Gastroesophageal sphincter (tissue), 4 donors: ENCODE results near the gene AEBP1. TPM values are rescaled to one million over a fixed set of nuclear protein-coding genes. Genes with fewer than 3 reads are reported as not detected.

ENCODE experiments used
- ATAC-seq: fragments of 150-250 bp; one replicate; pipeline ENCODE4 v1.9.1; 2016; ENCODE audit warnings: mild to moderate bottlenecking, moderate library complexity
- H3K27ac ChIP-seq, 4 donors: fragments of 200-600 bp; sonication (generic) in 3 of 4; 1 replicate in 3 of 4; 2 replicates in 1 of 4; pipeline ENCODE4 v1.5.1; 2016 to 2019
- H3K27me3 ChIP-seq: fragments of 200-600 bp; sonication (generic); one replicate; pipeline ENCODE4 v1.5.1; 2019
- H3K36me3 ChIP-seq, 2 donors: fragments of 200-600 bp; sonication (generic); one replicate each; pipeline ENCODE4 v1.5.1; 2019; ENCODE audit warnings: control low read depth in 1 of 2
- H3K4me1 ChIP-seq, 3 donors: fragments of 200-600 bp; sonication (generic); 1 replicate in 2 of 3; 2 replicates in 1 of 3; pipeline ENCODE4 v1.5.1; 2016 to 2019; ENCODE audit warnings: control low read depth in 2 of 3
- H3K4me3 ChIP-seq, 2 donors: fragments of 200-600 bp; sonication (generic); one replicate each; pipeline ENCODE4 v1.5.1; 2019; ENCODE audit warnings: mild to moderate bottlenecking in 1 of 2, moderate library complexity in 1 of 2
- H3K9me3 ChIP-seq, 3 donors: fragments of 200-600 bp; sonication (generic); one replicate each; pipeline ENCODE4 v1.5.1; 2017 to 2019; ENCODE audit warnings: control low read depth in 2 of 3
- EP300 ChIP-seq: sonication (generic); formaldehyde crosslinking; IDR thresholded peaks from one replicate; pipeline ENCODE4 v1.6.1; 2017; ENCODE audit warnings: antibody characterized with exemption, mild to moderate bottlenecking
- POLR2A ChIP-seq, 2 donors: fragments of 450-650 bp; IDR thresholded peaks; one replicate each; pipeline ENCODE4 v1.6.1; 2017; ENCODE audit warnings: antibody characterized with exemption in 2 of 2, mild to moderate bottlenecking in 2 of 2, moderate library complexity in 1 of 2
- POLR2AphosphoS5 ChIP-seq: sonication (generic); formaldehyde crosslinking; IDR thresholded peaks from one replicate; pipeline ENCODE4 v1.6.1; 2017; ENCODE audit warnings: antibody characterized with exemption
- WGBS, 2 donors: methylation state at CpG; one replicate each; pipeline ENCODE4 v1.1.5; 2018; ENCODE audit warnings: low coverage in 1 of 2; 5-methylcytosine and 5-hydroxymethylcytosine counted together
- total RNA-seq, 4 donors: library from RNA; depleted of rRNA; stranded (reverse); fragments of >200 nt; gene quantifications; one replicate each; pipeline ENCODE4 v1.1.0, GENCODE V29; 2016
- TF ChIP-seq, protein P1 (sequence below), 4 experiments: fragments of 200-600 bp in 2 of 4; fragments of 450-650 bp in 2 of 4; sonication (generic) in 1 of 4; IDR thresholded peaks; one replicate each; pipeline ENCODE4 v1.5.1; 2017 to 2019; ENCODE audit warnings: antibody characterized with exemption in 4 of 4, mild to moderate bottlenecking in 2 of 4, moderate library complexity in 2 of 4

Gene AEBP1
- total RNA-seq, 4 donors from 2014 or later, result 101 to 248 (median 171) TPM

DNA sequence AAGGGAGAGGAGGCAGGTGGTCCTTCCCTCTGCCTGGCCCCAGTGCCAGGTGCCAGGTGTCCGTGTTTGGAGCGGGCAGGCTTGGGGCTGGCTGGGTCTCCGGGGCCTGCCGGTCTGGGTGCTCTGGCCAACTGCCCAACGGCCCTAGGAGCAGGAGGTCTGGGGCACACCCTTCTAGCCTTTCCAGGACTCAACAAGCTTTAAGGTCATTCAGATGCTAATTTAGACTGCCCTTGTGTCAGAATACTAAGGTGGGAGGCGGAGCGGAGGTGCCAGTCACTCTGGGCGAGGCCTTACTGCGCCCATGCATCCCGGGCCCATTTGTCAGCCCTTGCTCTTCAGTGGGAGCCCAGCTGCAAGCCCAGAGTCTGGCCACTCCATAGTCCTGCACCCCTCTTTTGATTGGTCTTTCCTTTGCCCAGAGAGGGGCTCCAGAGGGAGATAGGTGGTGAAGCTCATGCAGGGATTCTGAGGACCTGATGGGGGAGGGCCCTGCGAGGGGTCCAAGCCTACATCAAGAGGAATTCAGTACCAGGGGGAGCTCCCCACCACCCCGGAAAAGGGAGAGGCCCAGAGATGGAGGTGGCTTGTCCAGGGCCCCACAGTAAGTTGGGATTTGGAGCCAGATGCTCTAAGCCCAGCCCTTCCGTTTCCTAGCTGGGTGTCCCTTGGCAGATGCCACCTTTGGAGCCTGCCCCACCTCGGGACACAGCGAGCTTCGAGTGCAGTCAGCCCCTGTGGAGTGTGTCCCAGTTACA, 40.1 kb upstream of the AEBP1 start:
- 36% methylated on average over 9 of the region's 16 CpGs; no CpG with 5 or more reads in 1 of the 2 donors for WGBS, 2 donors
- no peak for ATAC-seq
- Histone ChIP-seq H3K4me1 (peaks cover 0 to 58% (median 19%) of the 10 kb centered on the region in 3 donors), H3K9me3 (no peaks in the 10 kb centered on the region), H3K36me3 (peaks cover 0 to 36% of the 10 kb centered on the region in 2 donors), H3K27ac (peak overlapping the region in 1 of 4 donors; percentile 27), H3K27me3 (no peaks in the 10 kb centered on the region), H3K4me3 (no peak overlapping the region)
- TF ChIP-seq, protein P1, sequence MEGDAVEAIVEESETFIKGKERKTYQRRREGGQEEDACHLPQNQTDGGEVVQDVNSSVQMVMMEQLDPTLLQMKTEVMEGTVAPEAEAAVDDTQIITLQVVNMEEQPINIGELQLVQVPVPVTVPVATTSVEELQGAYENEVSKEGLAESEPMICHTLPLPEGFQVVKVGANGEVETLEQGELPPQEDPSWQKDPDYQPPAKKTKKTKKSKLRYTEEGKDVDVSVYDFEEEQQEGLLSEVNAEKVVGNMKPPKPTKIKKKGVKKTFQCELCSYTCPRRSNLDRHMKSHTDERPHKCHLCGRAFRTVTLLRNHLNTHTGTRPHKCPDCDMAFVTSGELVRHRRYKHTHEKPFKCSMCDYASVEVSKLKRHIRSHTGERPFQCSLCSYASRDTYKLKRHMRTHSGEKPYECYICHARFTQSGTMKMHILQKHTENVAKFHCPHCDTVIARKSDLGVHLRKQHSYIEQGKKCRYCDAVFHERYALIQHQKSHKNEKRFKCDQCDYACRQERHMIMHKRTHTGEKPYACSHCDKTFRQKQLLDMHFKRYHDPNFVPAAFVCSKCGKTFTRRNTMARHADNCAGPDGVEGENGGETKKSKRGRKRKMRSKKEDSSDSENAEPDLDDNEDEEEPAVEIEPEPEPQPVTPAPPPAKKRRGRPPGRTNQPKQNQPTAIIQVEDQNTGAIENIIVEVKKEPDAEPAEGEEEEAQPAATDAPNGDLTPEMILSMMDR (IDR thresholded peaks at IDR 0.05), result no peak
- TF ChIP-seq EP300 (no peak), POLR2AphosphoS5 (no peak), POLR2A (IDR thresholded peaks at IDR 0.05) (no peak)

DNA sequence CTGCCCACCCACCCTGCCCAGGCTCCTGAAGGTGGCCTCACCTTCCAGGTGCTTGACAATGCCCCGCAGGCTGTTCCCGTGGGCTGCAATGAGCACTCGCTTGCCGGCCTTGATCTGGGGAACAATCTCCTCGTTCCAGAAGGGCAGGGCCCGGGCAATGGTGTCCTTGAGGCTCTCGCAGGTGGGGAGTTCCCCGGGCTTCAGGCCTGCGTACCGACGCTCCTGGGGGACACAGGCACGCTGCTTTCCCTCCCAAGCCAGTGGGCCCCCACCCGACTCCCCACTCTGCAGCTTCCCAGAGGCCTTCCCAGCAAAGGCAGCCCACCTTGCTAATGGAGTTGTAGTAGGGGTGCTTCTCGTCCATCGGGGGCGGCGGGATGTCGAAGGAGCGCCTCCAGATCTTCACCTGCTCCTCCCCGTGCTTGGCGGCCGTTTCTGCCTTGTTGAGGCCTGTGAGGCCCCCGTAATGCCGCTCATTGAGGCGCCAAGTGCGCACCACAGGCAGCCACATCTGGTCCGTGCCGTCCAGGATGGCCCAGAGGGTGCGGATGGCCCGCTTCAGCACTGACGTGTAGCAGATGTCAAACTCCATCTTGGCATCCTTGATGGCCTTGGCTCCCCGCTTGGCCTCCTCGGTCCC, 39.2 kb upstream of the AEBP1 start:
- WGBS, 2 donors, result no CpG with 5 or more reads among the region's 33 CpGs
- H3K4me1 ChIP-seq, result peaks cover 0 to 58% (median 19%) of the 10 kb centered on the region in 3 donors
- peak; percentile 4 for ATAC-seq

DNA sequence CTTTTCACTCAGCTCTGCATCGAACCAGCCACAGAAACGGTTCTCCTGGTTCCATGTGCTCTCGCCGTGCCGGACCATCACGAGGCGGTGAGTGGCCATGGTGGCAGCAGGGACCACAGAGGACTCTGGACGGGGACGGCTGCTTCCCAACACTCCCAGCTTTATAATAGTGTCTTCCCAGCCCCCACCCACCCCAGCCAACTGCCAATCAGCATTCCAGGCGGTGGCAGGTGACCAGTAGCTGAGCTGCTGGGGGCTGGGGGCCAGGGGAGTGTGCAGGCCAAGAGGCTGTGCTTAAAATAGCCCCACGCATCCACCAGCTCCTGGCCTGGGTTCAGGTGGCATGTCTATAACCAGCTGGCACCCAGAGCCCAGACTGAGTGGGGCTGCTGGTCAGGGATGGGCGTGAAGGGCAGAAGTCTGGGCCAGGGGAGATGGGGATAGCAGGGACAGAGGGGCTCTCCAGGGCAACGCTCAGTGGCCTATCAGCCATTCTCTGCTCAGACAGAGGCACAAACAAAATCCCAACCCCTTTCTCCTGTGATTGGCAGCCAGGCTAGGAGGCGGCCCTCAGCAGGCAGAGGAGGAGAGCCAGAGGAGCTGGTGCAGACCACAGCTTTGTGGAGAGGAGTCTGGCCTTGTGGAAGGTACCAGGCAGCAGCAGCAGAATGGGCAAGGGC, 38.6 kb upstream of the AEBP1 start, which contains the start of gene PGAM2:
PGAM2 (minus strand) TSS at position 137 of the 680 bp plus-strand sequence; CDS start at position 99, 38 bp downstream.
- Histone ChIP-seq H3K4me3 (peak within 1 kb of the TSS in 1 of 2 donors; percentile 23), H3K27me3 (no peaks in the 10 kb centered on the region), H3K36me3 (peaks cover 0 to 21% of the 10 kb centered on the region in 2 donors), H3K9me3 (no peaks in the 10 kb centered on the region), H3K4me1 (peaks cover 0 to 58% (median 19%) of the 10 kb centered on the region in 3 donors), H3K27ac (no peak within 1 kb of the TSS)
- ATAC-seq, result peak; percentile 49
- TF ChIP-seq, protein P1 (IDR thresholded peaks at IDR 0.05), result no peak
- TF ChIP-seq EP300 (no peak), POLR2A (IDR thresholded peaks at IDR 0.05) (no peak), POLR2AphosphoS5 (peak; percentile 4)
- WGBS, 2 donors, result no CpG with 5 or more reads among the region's 14 CpGs

More for the DNA sequence above, 39.2 kb upstream of the AEBP1 start:
- Histone ChIP-seq H3K9me3 (no peaks in the 10 kb centered on the region), H3K27ac (no peak overlapping the region), H3K27me3 (no peaks in the 10 kb centered on the region), H3K36me3 (peaks cover 0 to 27% of the 10 kb centered on the region in 2 donors), H3K4me3 (peak overlapping the region in 1 of 2 donors; percentile 23)
- TF ChIP-seq POLR2AphosphoS5, result peak; percentile 33
- TF ChIP-seq, protein P1 (IDR thresholded peaks at IDR 0.05), result no peak

DNA sequence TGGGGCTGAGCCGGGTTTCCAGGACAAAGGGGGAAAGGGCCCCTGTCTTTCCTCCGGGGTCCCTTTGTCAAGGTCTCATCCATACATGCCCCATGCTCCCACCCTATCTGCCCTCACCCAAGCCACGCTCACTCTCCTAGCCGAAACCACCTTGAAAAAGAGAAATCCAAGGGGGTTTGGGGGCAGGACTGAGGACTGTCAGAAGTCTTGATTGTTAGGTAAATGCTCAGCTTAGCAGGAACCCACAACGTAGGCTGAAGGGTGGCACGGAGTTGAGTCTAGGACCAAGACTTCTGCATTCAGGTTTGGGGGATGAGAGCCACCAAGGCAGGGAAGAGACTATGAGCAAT, 38.1 kb upstream of the AEBP1 start:
- WGBS, 2 donors, result 19 to 20% methylated on average over 1 to 4 of the region's 6 CpGs
- Histone ChIP-seq H3K9me3 (no peaks in the 10 kb centered on the region), H3K4me3 (no peak overlapping the region), H3K27ac (no peak overlapping the region), H3K36me3 (peaks cover 0 to 16% of the 10 kb centered on the region in 2 donors), H3K4me1 (peaks cover 0 to 58% (median 19%) of the 10 kb centered on the region in 3 donors), H3K27me3 (no peaks in the 10 kb centered on the region)
- peak; percentile 4 for ATAC-seq
- TF ChIP-seq POLR2A (IDR thresholded peaks at IDR 0.05) (no peak), POLR2AphosphoS5 (no peak), EP300 (no peak)
- TF ChIP-seq, protein P1 (IDR thresholded peaks at IDR 0.05), result no peak
